GM19467 (cell line): ENCODE measurements around the gene FAM83B.

Experiments
- ATAC-seq: cut with Tn5 transposase; IDR thresholded peaks from one replicate; pipeline ENCODE4 v1.9.1; 2021; ENCODE audit warnings: mild to moderate bottlenecking, moderate library complexity; ENCODE audit not compliant: unreplicated experiment

FAM83B gene

GRCh38 chr6:54896302-54896701 is 49.7 kb downstream of the FAM83B start:
- ATAC-seq, result no peak

- ATAC-seq, result no peak
Measured at GRCh38 chr6:54897462-54898189, 51.1 kb downstream of the FAM83B start.

- no peak for ATAC-seq
Measured at GRCh38 chr6:54898767-54899166, 52.2 kb downstream of the FAM83B start.

- ATAC-seq, result no peak
Measured at GRCh38 chr6:54899442-54899841, 52.9 kb downstream of the FAM83B start.

- no peak for ATAC-seq
Measured at GRCh38 chr6:54899986-54900385, 53.4 kb downstream of the FAM83B start.

- ATAC-seq, result no peak
Measured at GRCh38 chr6:54900666-54901065, 54.1 kb downstream of the FAM83B start.

- no peak for ATAC-seq
Measured at GRCh38 chr6:54903884-54904283, 57.3 kb downstream of the FAM83B start.

GRCh38 chr6:54907355-54907754 is 60.8 kb downstream of the FAM83B start:
- no peak for ATAC-seq

GRCh38 chr6:54909184-54909583 is 62.6 kb downstream of the FAM83B start:
- ATAC-seq, result no peak

- no peak for ATAC-seq
Measured at GRCh38 chr6:54910431-54910884, 63.9 kb downstream of the FAM83B start.

GRCh38 chr6:54910921-54911320 is 64.3 kb downstream of the FAM83B start:
- ATAC-seq, result no peak

GRCh38 chr6:54913211-54913610 is 66.6 kb downstream of the FAM83B start:
- no peak for ATAC-seq

GRCh38 chr6:54916858-54917257 is 70.3 kb downstream of the FAM83B start:
- no peak for ATAC-seq

GRCh38 chr6:54920628-54921027 is 74.1 kb downstream of the FAM83B start:
- ATAC-seq, result no peak

- no peak for ATAC-seq
Measured at GRCh38 chr6:54921891-54922290, 75.3 kb downstream of the FAM83B start.

GRCh38 chr6:54929245-54929909 is 82.8 kb downstream of the FAM83B start:
- no peak for ATAC-seq

- no peak for ATAC-seq
Measured at GRCh38 chr6:54932622-54933021, 86.1 kb downstream of the FAM83B start.

- no peak for ATAC-seq
Measured at GRCh38 chr6:54935739-54936138, 89.2 kb downstream of the FAM83B start.

- no peak for ATAC-seq
Measured at GRCh38 chr6:54937371-54937770, 90.8 kb downstream of the FAM83B start.

GRCh38 chr6:54957698-54958097 is 111.1 kb downstream of the FAM83B start:
- ATAC-seq, result no peak

GRCh38 chr6:54958446-54958845 is 111.9 kb downstream of the FAM83B start:
- no peak for ATAC-seq

- no peak for ATAC-seq
Measured at GRCh38 chr6:54959820-54960219, 113.2 kb downstream of the FAM83B start.
